GM12891 (cell line): Measurements from ENCODE around the gene CEP43.
A peak's percentile ranks its signal among the peaks of the same experiment; 100 is the strongest.

Experiments
- DNase-seq: peaks from one replicate; pipeline ENCODE4 v3.0.0; 2011; ENCODE audit warnings: low spot score; ENCODE audit not compliant: insufficient read length
- FAIRE-seq: peaks from 2 replicates; lab custom pipeline; 2011; peaks lifted over from hg19 to GRCh38; lab: Jason Lieb, UNC
- PAX5 ChIP-seq: IDR thresholded peaks from 2 replicates; pipeline ENCODE4 v1.6.1; 2011; ENCODE audit warnings: low read length, moderate library complexity, mild to moderate bottlenecking; ENCODE audit not compliant: insufficient read depth, severe bottlenecking
- POLR2A ChIP-seq: IDR thresholded peaks from 2 replicates; pipeline ENCODE4 v1.6.1; 2011; ENCODE audit warnings: low read depth, low read length, control low read depth
- POLR2AphosphoS5 ChIP-seq: IDR thresholded peaks from 2 replicates; pipeline ENCODE4 v1.6.1; 2011; ENCODE audit warnings: low read depth, low read length, control low read depth
- POU2F2 ChIP-seq: IDR thresholded peaks from 2 replicates; pipeline ENCODE4 v1.6.1; 2011; ENCODE audit warnings: low read depth, mild to moderate bottlenecking, control low read depth, low read length, moderate library complexity
- SPI1 ChIP-seq: IDR thresholded peaks from 2 replicates; pipeline ENCODE4 v1.6.1; 2011; ENCODE audit warnings: low read depth, low read length, control low read depth
- TAF1 ChIP-seq: IDR thresholded peaks from 2 replicates; pipeline ENCODE4 v1.6.1; 2011; ENCODE audit warnings: low read depth, low read length, control low read depth

The CEP43 gene

DNA sequence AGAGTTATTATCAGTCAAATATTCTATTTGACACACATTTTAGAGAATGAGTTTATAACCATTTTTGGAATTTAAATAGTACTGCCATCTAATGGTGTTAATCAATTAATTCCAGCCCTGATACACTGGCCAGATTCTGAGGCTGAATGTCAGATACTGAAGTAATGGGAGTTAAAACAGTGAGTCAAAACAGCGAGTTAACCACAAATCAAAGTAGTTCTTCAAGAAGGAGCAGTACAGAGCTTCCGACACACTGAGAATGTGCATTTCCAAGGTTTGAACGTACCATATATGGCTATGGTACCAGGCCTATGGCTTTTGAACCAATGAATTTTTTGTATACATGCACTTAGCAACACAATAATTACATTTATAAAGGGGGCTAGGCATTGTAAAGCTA, 11.3 kb upstream of the CEP43 start:
- FAIRE-seq (peak; percentile 59), DNase-seq (no peak)
- TF ChIP-seq PAX5 (no peak), POLR2AphosphoS5 (no peak), POLR2A (no peak), POU2F2 (no peak), TAF1 (no peak), SPI1 (no peak)

DNA sequence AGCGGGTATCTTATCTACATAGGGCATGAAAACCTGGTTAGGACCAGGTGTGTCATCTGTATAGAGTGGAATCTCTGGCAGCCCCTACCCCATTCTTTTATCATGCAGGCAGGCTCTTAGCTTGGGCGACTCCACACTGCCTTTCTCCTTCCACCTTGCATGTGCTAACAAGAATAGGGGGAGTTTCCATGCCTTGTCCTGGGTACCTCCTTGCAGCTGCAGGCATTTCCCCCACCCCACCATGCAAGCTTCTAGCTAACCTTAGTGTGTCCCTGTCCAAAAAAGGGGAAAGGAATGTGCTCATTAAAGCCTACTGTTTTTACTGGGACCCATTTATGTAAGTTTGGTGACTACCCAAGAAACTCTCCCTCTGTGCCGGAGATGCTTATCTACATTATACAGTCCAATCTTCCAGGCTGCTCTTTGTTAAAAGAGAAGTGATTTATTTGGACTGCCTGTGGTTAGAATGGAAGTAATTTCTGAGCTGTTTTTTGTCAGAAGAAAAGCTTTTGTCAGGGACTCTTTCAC, 10.5 kb upstream of the CEP43 start:
- no peak for TF ChIP-seq POLR2AphosphoS5
- no peak for TF ChIP-seq PAX5
- no peak for TF ChIP-seq SPI1
- TF ChIP-seq TAF1: no peak
- TF ChIP-seq POU2F2: no peak
- TF ChIP-seq POLR2A: no peak
- FAIRE-seq: peak; percentile 9

DNA sequence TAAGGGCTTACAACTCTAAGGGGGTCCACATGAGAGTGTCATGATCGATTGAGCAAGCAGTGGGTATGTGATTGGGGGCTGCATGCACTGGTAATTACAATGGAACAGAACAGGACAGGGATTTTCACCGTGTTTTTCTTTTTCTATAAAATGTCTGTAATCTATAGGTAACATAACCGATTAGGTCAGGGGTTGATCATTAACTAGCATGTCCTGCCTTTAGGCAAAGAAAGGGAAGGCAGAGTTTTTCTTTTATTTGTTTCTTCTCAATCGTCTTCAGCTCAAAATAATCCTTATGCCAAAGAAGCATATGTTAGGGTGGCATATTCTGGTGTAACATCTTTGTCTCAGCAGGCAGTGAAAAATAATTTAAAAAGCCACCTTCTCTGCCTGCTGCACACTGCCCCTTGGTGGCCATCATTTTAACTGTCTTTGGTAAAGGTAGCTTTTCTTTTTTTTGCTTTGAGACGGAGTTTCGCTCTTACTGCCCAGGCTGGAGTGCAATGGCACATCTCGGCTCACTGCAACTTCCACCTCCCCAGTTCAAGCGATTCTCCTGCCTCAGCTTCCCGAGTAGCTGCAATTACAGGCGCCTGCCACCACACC, 9.7 kb upstream of the CEP43 start:
- FAIRE-seq (peak; percentile 54), DNase-seq (no peak)
- TF ChIP-seq POU2F2 (no peak), POLR2AphosphoS5 (no peak), SPI1 (no peak), PAX5 (no peak), TAF1 (no peak), POLR2A (no peak)

More for the DNA sequence above, 10.5 kb upstream of the CEP43 start:
- DNase-seq: no peak

DNA sequence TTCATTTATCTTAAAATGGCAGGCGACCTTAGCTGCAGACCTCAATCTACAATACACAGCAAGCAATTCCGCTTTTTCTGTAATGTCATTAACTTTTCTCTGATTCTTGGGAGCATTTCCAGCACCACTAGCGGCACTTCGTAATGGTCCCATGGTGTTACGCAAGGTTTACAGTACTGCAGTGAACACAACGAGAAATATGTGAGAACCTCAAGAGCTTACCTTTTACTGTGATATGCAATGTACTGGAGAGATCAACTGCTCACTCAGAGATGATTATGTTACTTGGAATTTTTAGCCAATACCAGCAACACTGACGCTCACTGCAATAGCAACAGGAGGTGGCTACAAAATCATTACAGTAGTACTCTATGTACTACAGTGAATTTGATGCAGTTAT, 2.8 kb upstream of the CEP43 start:
- DNase-seq (no peak), FAIRE-seq (no peak)
- no peak for TF ChIP-seq POLR2AphosphoS5
- TF ChIP-seq PAX5: no peak

DNA sequence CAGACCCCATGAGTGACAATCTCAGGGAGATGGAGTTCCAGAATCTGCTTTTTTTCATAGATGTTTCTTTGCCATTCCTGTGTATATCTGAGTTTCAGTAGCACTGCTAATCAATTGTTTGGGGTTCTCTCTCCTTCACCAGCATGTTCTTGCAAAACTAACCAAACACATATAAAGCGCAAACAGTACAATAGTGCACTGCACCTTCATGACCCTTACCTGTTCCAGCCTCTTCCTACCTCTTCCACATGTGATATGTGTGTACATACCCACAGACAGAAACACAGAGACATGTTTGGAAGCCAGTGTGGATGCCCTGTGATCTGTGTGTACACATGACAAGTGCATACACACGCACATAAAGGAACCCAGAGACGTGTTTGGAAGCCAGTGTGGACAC, 1.8 kb upstream of the CEP43 start:
- FAIRE-seq: no peak
- TF ChIP-seq POLR2A (no peak), POU2F2 (no peak), SPI1 (no peak), TAF1 (no peak)
- DNase-seq: no peak

DNA sequence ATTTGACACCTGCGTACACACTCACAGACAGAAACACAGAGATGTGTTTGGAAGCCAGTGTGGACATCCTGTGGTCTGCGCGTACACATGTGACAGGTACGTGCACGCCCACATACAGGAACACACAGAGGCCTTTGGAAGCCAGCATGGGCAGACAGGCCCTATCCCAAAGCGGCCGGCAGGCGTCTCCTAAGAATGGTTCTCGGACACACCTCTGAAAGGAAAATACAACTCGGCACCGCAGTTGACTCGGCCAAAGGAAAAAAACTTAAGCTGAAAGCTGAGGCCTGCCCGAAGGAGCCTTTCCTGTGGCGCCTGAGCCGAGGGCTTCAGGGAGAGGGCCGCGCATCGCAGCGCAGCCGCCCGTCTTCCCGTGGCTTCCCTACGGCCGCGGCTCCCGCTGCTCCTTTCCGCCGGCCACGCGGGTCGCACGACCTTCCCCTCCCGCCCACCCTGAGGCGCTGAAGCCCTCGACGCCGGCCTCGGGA, 1.4 kb upstream of the CEP43 start:
- DNase-seq (no peak), FAIRE-seq (peak; percentile 93)
- TF ChIP-seq POLR2A (no peak), PAX5 (no peak), POLR2AphosphoS5 (no peak), POU2F2 (no peak), TAF1 (no peak), SPI1 (no peak)

DNA sequence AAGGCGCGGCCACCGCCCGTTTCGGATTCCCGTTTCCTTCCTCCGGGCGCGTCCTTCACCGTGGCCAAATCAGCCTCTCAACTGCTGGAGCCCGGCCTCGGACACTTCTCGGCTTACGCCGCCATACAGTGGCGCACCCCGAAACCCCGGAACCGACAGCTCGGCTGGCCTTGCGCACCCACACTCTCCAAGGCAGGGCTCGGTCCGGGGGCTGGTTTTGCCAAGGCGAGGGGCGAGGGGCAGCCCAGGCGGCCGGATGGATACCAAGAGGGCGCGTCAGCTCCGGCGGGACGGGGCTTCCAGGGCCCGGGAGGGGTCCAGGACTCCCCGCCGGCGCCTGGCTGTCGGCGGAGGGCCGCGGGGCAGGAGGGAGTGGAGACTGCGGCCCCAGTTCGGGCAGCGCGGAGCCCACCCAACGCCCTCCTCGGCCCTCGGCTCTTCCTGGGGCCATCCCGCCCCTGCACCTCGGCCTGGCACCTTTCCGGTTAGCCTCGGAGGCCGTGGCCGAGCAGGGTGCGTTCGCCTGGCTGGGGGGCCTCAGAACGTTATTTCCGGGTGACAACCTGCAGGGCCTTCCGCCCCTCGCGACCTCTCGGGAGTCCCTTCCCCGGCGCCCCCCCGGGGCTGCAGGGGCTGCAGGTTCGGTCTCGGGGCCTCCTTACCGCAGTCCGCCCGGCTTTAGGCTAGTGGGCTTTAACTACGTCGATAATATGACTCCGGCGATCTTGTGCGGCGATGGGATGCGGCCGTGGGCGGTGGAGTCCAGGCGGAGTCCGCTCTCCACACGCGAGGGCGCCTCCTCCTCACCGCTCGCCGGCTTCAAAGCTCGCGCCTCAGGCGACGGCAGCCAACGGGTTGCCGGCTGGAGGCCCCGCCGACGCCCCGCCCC, 697 bp upstream of the CEP43 start:
- TF ChIP-seq SPI1: no peak
- TF ChIP-seq POU2F2: no peak
- TF ChIP-seq POLR2A: no peak; the same call in 1 of the 2 replicates
- no peak for TF ChIP-seq PAX5
- TF ChIP-seq POLR2AphosphoS5: no peak
- TF ChIP-seq TAF1: no peak
- DNase-seq: no peak
- FAIRE-seq: peak; percentile 40

DNA sequence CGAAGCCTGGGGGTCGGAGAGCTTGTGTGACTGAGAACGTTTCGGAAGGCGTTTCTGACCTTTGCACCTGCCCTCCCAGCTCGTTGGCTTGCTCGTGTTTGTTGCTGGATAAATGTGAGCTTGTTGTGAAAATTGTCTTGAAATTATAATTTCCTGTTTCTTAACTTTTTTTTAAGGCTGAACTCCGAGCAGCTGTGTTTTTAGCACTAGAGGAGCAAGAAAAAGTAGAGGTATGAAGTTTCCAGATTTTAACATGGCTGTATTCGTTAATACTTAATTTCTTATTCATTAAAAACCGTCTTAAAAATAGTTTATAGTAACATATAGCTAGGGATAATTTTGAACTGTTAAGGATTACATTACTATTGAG, 672 bp downstream of the CEP43 start:
- no peak for TF ChIP-seq TAF1
- TF ChIP-seq SPI1: no peak
- no peak for TF ChIP-seq POLR2AphosphoS5
- TF ChIP-seq PAX5: no peak
- no peak for TF ChIP-seq POU2F2
- TF ChIP-seq POLR2A: no peak
- FAIRE-seq: peak; percentile 28
- no peak for DNase-seq

DNA sequence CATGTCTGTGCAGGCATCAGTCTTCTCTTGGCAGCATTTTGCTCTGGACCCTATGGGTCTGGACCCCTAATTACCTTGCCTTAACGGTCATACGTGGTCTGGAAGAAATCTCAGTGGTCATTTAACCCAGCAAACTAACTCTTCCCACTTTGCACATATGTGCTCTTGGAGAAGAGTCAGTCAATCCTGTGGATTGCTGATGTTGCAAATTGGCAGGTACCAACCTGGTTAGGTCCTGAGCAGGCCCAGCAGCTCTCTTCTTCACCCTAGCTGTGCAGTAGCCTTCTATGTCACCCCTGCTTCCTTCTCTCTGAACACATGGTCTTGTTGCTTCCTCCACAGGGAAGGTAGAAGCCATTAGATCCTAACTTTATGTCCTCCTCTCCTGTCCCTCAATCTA, 1.6 kb downstream of the CEP43 start:
- peak; percentile 55 for FAIRE-seq

More for the DNA sequence above, 1.6 kb downstream of the CEP43 start:
- DNase-seq: no peak
- no peak for TF ChIP-seq POLR2AphosphoS5
- TF ChIP-seq POLR2A: no peak
- TF ChIP-seq TAF1: no peak
- no peak for TF ChIP-seq SPI1
- TF ChIP-seq PAX5: no peak
- no peak for TF ChIP-seq POU2F2
